Left lung (tissue), 10 donors: ENCODE results near the gene CLN6. TPM values are rescaled to one million over a fixed set of nuclear protein-coding genes. Genes with fewer than 3 reads are reported as not detected.
"Not testable (repeated sequence)": the region's sequence is repeated elsewhere in the genome, so short reads cannot be mapped to it uniquely, and the experiment has no call there.

Source experiments
- ATAC-seq: fragments of 200-7000 bp; cut with Tn5 transposase; one replicate; pipeline ENCODE4 v1.9.1; 2020; ENCODE audit warnings: moderate library complexity
- DNase-seq, 4 donors: peaks; one replicate each; pipeline ENCODE4 v3.0.0-alpha.2; 2013 to 2020
- H3K27ac ChIP-seq, 2 donors: fragments of 200-600 bp; sonication (generic) in 1 of 2; one replicate each; pipeline versions ENCODE4 v1.5.0 to v1.8.0; 2020 to 2021
- H3K27me3 ChIP-seq, 2 donors: fragments of 200-600 bp; sonication (generic) in 1 of 2; one replicate each; pipeline versions ENCODE4 v1.5.0 to v1.8.0; 2020 to 2021
- H3K36me3 ChIP-seq, 2 donors: fragments of 200-600 bp; sonication (generic) in 1 of 2; one replicate each; pipeline versions ENCODE4 v1.5.0 to v1.8.0; 2020 to 2021
- H3K4me1 ChIP-seq, 2 donors: fragments of 200-600 bp; one replicate each; pipeline ENCODE4 v1.8.0; 2021
- H3K4me3 ChIP-seq, 2 donors: fragments of 200-600 bp; sonication (generic) in 1 of 2; one replicate each; pipeline versions ENCODE4 v1.5.0 to v1.8.0; 2020 to 2021; ENCODE audit warnings: mild to moderate bottlenecking in 1 of 2
- H3K9me3 ChIP-seq, 2 donors: fragments of 200-600 bp; sonication (generic) in 1 of 2; one replicate each; pipeline versions ENCODE4 v1.5.0 to v1.8.0; 2020 to 2021
- intact Hi-C, 2 donors: fragments of 100-400 bp; cut with DNase I; formaldehyde crosslinking; loops; one replicate each; pipeline versions ENCODE4 v1.11.2 to v1.14.2; 2022
- polyA plus RNA-seq, 6 donors: library from polyadenylated mRNA; unstranded; fragments of 120-200 nt; gene quantifications; one replicate each; pipeline ENCODE4 v1.2.1, GENCODE V29; 2013; ENCODE audit not compliant: insufficient read length in 6 of 6
- total RNA-seq, 2 donors: library from RNA; stranded (reverse); fragmentation: NEBNext Ultra II Directional; extraction: Animal tissue kit (Norgen Biotek cat#: 25700); gene quantifications; one replicate each; pipeline ENCODE4 v1.2.1, GENCODE V29; 2021
- TF ChIP-seq, protein P1 (sequence below), 2 donors: fragments of 200-600 bp; sonication (generic) in 1 of 2; IDR thresholded peaks; one replicate each; pipeline versions ENCODE4 v1.5.0 to v1.8.0; 2021; ENCODE audit warnings: antibody characterized with exemption in 2 of 2
- donor health status: DM: no; HTN: yes; CAD: no.
- donor health status: DM: no; HTN: no; CAD: no.

Gene CLN6
- total and polyA plus RNA-seq, 8 donors = 28.3 to 50.3 (median 37.5) TPM

DNA sequence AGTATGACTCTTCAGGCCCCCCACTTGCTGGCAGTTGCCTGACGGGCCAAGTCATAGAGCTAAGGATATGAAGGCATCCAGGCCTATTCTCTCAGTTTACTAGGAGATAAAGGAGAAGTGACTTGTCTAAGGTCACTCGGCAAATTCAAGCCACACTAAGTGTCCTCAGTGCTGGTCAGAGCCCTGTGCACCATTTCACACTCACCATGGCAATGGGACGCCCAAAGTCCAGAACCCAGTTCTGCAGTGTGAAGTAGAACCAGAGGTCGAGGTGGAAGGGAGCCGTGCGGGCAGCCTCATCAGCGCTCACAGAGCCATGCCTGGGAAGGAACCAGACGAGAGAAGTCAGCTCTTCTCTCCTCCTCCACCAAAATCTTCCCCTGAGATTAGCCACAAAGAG, 11.2 kb downstream of the CLN6 start:
- no peak for ATAC-seq
- TF ChIP-seq, protein P1, sequence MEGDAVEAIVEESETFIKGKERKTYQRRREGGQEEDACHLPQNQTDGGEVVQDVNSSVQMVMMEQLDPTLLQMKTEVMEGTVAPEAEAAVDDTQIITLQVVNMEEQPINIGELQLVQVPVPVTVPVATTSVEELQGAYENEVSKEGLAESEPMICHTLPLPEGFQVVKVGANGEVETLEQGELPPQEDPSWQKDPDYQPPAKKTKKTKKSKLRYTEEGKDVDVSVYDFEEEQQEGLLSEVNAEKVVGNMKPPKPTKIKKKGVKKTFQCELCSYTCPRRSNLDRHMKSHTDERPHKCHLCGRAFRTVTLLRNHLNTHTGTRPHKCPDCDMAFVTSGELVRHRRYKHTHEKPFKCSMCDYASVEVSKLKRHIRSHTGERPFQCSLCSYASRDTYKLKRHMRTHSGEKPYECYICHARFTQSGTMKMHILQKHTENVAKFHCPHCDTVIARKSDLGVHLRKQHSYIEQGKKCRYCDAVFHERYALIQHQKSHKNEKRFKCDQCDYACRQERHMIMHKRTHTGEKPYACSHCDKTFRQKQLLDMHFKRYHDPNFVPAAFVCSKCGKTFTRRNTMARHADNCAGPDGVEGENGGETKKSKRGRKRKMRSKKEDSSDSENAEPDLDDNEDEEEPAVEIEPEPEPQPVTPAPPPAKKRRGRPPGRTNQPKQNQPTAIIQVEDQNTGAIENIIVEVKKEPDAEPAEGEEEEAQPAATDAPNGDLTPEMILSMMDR (IDR thresholded peaks at IDR 0.05) = no peak
- Histone ChIP-seq H3K36me3 (peaks cover 0 to 10% of the 10 kb centered on the region in 2 donors), H3K4me3 (no peak overlapping the region), H3K9me3 (no peaks in the 10 kb centered on the region), H3K4me1 (peaks cover 0 to 11% of the 10 kb centered on the region in 2 donors), H3K27me3 (no peaks in the 10 kb centered on the region), H3K27ac (no peak overlapping the region)
- intact Hi-C loops = no loop called here
- DNase-seq = no peak

DNA sequence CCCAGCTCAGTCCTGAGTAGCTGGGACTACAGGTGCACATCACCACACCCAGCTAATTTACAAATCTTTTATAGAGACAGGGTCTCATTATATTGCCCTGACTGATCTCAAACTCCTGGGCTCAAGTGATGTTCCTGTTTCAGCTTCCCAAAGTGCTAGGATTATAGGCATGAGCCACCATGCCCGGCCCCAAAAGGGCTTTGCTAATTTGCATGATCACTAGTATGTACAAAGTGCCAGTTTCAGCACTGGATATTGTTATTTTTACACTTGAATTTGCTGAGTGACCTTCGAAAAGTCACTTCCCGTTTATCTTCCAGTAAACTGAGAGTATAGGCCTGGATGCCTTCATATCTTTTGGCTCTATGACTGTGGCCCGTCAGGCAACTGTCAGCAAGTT, 12.2 kb downstream of the CLN6 start:
- H3K27ac ChIP-seq = no peak overlapping the region
- DNase-seq = no peak
- TF ChIP-seq, protein P1 (IDR thresholded peaks at IDR 0.05) = no peak
- intact Hi-C loops = no loop called here
- peaks cover 0 to 10% of the 10 kb centered on the region in 2 donors for H3K36me3 ChIP-seq
- no peak for ATAC-seq
- H3K27me3 ChIP-seq = no peaks in the 10 kb centered on the region
- H3K4me1 ChIP-seq = peaks cover 0 to 11% of the 10 kb centered on the region in 2 donors
- no peaks in the 10 kb centered on the region for H3K9me3 ChIP-seq
- no peak overlapping the region for H3K4me3 ChIP-seq

DNA sequence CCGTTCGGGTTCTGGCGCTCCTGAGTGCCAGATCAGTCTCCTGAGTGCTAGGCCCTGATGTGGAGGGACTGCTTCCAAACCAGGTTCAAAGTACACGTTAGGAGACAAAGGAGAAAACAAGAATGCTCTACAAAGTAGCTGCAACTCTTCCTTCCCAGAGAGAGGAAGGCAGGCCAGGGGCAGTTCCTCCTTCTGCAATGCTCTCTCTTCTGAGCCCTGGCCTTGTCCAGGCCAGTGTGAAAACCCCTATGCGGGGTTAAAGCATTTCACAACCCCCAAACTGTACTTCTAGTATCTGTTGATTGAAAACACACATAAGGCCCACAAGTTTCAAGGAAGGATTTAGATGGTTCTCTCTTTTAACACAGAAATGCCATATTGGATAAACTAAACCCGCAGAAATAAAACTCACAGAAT, 14.7 kb downstream of the CLN6 start:
- H3K4me1 ChIP-seq = peaks cover 0 to 23% of the 10 kb centered on the region in 2 donors
- H3K4me3 ChIP-seq = no peak overlapping the region
- TF ChIP-seq, protein P1 (IDR thresholded peaks at IDR 0.05) = no peak
- peaks cover 0 to 10% of the 10 kb centered on the region in 2 donors for H3K36me3 ChIP-seq
- H3K27ac ChIP-seq = no peak overlapping the region
- DNase-seq (no peak), ATAC-seq (no peak)
- H3K27me3 ChIP-seq = no peaks in the 10 kb centered on the region
- intact Hi-C loops = no loop called here
- no peaks in the 10 kb centered on the region for H3K9me3 ChIP-seq

DNA sequence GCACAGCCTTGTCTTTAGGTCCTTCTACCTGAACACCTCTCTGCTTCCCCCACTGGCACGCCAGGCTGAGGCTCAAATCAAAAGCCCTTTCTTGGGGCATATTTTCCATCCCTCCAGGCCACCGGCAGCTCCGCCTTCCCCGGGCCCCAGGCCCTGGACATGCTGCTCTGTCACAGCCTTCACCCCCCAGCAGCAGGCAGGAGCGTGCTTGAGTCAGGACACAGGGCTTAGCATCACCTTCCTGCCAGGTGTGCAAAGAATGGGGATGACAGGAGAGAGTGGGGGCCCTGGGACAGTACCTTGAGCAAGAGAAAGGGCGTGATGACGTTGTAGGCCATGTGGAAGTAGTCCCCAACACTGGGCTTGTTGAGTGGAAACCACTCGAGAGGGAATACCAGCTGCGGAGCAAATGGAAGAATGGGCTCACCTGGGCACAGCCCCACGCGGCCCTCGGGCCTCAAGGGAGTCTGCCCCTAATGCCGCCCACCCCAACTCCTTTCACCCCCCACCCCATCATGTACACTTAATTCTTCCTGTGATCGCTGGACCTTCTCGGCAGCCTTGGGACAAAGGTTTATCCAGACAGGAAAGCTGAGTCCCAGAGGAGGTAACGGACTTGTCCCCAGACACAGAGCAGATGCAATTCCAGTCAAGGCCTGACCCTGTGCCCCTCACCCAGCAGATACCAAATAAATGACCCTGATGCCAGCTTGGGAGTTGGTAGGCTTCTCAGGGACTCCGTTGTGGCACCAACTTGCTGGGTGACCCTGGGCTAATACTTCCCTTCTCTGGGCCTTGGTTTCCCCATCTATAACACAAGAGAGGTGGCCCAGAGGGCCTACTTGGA, 15.3 kb downstream of the CLN6 start:
- Histone ChIP-seq H3K4me3 (no peak overlapping the region), H3K27ac (no peak overlapping the region), H3K36me3 (peaks cover 0 to 10% of the 10 kb centered on the region in 2 donors), H3K4me1 (peaks cover 0 to 27% of the 10 kb centered on the region in 2 donors), H3K27me3 (no peaks in the 10 kb centered on the region), H3K9me3 (no peaks in the 10 kb centered on the region)
- intact Hi-C loops = no loop called here
- no peak for DNase-seq
- TF ChIP-seq, protein P1 (IDR thresholded peaks at IDR 0.05) = no peak
- no peak for ATAC-seq

DNA sequence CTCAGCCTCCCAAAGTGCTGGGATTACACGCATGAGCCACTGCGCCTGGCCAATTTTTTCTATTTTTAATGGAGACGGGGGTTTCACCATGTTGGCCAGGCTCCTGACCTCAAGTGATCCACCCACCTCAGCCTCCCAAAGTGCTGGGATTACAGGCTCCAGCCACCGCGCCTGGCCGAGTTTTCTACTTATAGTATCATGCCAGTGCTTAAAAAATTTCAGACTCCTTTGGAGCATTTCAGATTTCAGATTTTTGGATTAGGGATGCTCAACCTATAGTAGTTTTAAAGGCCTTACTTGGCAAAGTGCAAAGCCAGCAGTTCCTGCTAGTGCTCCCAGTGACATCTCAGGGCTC, 16.1 kb downstream of the CLN6 start:
- DNase-seq, H3K27ac ChIP-seq, intact Hi-C loops, H3K36me3 ChIP-seq, H3K4me3 ChIP-seq, H3K27me3 ChIP-seq, H3K9me3 ChIP-seq, ATAC-seq: not testable (repeated sequence)
- peaks cover 0 to 33% of the 10 kb centered on the region in 2 donors for H3K4me1 ChIP-seq
